Measurements from ENCODE around the gene HMCN2.
A peak's percentile ranks its signal among the peaks of the same experiment; 100 is the strongest.

The HMCN2 gene

DNA sequence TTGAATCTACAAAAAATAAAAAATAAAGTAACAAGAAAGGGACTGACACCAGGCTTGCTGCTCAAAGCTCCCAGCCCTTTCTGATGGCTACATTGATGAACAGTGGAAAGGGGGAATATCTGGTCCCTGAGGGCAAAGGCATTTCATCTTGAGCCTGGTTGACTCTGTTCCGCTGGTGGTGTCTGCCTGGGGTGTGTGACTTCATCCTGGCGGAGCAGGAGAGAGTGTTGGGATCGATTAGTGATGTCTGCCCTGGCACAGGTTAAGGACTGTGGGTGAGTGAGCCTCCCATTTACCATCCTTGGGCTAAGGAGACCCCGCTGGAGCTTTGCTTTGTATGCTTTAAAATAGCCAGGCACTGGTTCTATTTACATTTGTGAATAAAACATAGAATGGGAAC, 122.3 kb downstream of the HMCN2 start:
- Histone ChIP-seq H2BK5ac (ENCODE audit: low read length) (no peak overlapping the region), H3K36me3 (replicated peaks in 1 of 2; ENCODE audit: control insufficient read depth in 2 of 2, insufficient read depth in 2 of 2, low read length in 2 of 2) (no peaks in the 10 kb centered on the region), H2BK15ac (ENCODE audit: low read length) (no peak overlapping the region), H2BK120ac (ENCODE audit: low read depth, low read length) (no peak overlapping the region), H4K91ac (ENCODE audit: low read depth, low read length, poor library complexity) (no peak overlapping the region), H3K18ac (ENCODE audit: low read length) (no peak overlapping the region), H3K4ac (ENCODE audit: low read length) (no peak overlapping the region), H3K9ac (ENCODE audit: low read depth, low read length, poor library complexity) (no peak overlapping the region), H4K8ac (ENCODE audit: low read depth, low read length) (no peak overlapping the region), H3K27ac (replicated peaks; ENCODE audit: low read length) (no peak overlapping the region), H3K27me3 (ENCODE audit: control insufficient read depth in 3 of 3, insufficient read depth in 3 of 3, low read depth in 1 of 3, low read length in 3 of 3) (peaks cover 0 to 42% (median 0%) of the 10 kb centered on the region in 3 experiments), H3K79me1 (ENCODE audit: low read depth, low read length) (no peaks in the 10 kb centered on the region), H3K4me1 (ENCODE audit: control insufficient read depth in 2 of 2, insufficient read depth in 1 of 2, low read depth in 1 of 2, low read length in 2 of 2) (peaks cover 0 to 8% of the 10 kb centered on the region in 2 donors), H2AK5ac (ENCODE audit: low read depth, low read length) (peak overlapping the region; percentile 33), H2AFZ (ENCODE audit: low read length) (no peak overlapping the region), H3K9me3 (replicated peaks in 1 of 2; ENCODE audit: control insufficient read depth in 2 of 2, insufficient read depth in 1 of 2, low read depth in 1 of 2, low read length in 2 of 2) (no peaks in the 10 kb centered on the region), H3K23ac (ENCODE audit: low read depth, low read length, poor library complexity) (no peak overlapping the region), H2BK12ac (ENCODE audit: low read length) (no peak overlapping the region), H3K4me2 (ENCODE audit: insufficient read depth, low read length, poor library complexity, severe bottlenecking) (no peak overlapping the region), H3K14ac (ENCODE audit: low read length) (no peak overlapping the region), H3K4me3 (ENCODE audit: low read length in 2 of 2) (no peak overlapping the region)
- no CpG with 5 or more reads among the region's 4 CpGs for WGBS, 2 donors (ENCODE audit: extremely low coverage in 2 of 2, insufficient read length in 2 of 2, insufficient replicate concordance in 1 of 2)
- no peak for DNase-seq (ENCODE audit: low spot score)

DNA sequence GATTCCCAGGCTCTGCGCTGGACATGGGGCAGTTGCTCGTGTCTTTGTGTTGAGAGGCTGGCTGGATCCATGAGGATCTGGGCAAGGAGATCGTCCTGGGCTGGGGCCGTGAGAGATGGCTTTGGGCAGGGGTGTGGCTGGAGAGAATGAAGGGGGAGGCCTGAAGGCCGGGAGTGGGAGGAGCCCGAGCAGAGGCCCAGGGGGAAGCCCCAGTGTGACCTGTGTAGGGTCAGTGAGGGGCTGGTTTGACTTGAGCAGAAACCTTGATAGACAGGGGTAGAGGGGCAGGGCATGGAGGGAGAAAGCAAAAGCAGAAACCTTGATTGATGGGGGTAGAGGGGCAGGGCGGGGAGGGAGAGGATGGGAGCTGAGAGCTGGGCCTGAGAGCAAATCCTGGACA, 124.8 kb downstream of the HMCN2 start:
- H3K4ac ChIP-seq (ENCODE audit: low read length): no peak overlapping the region
- H4K8ac ChIP-seq (ENCODE audit: low read depth, low read length): no peak overlapping the region
- H2BK120ac ChIP-seq (ENCODE audit: low read depth, low read length): no peak overlapping the region
- no peak overlapping the region for H2BK5ac ChIP-seq (ENCODE audit: low read length)
- no peak overlapping the region for H3K23ac ChIP-seq (ENCODE audit: low read depth, low read length, poor library complexity)
- no peak overlapping the region for H2BK12ac ChIP-seq (ENCODE audit: low read length)
- no peaks in the 10 kb centered on the region for H3K9me3 ChIP-seq (replicated peaks in 1 of 2; ENCODE audit: control insufficient read depth in 2 of 2, insufficient read depth in 1 of 2, low read depth in 1 of 2, low read length in 2 of 2)
- peaks cover 0 to 20% (median 0%) of the 10 kb centered on the region in 3 experiments for H3K27me3 ChIP-seq (ENCODE audit: control insufficient read depth in 3 of 3, insufficient read depth in 3 of 3, low read depth in 1 of 3, low read length in 3 of 3)
- H2AK5ac ChIP-seq (ENCODE audit: low read depth, low read length): no peak overlapping the region
- no peak for DNase-seq (ENCODE audit: low spot score)
- no peak overlapping the region for H3K4me2 ChIP-seq (ENCODE audit: insufficient read depth, low read length, poor library complexity, severe bottlenecking)
- H3K4me1 ChIP-seq (ENCODE audit: control insufficient read depth in 2 of 2, insufficient read depth in 1 of 2, low read depth in 1 of 2, low read length in 2 of 2): peaks cover 0 to 11% of the 10 kb centered on the region in 2 donors
- WGBS, 2 donors (ENCODE audit: extremely low coverage in 2 of 2, insufficient read length in 2 of 2, insufficient replicate concordance in 1 of 2): no CpG with 5 or more reads among the region's 7 CpGs
- peak overlapping the region; percentile 82 for H2BK15ac ChIP-seq (ENCODE audit: low read length)
- no peak overlapping the region for H2AFZ ChIP-seq (ENCODE audit: low read length)
- no peak overlapping the region for H4K91ac ChIP-seq (ENCODE audit: low read depth, low read length, poor library complexity)
- no peaks in the 10 kb centered on the region for H3K79me1 ChIP-seq (ENCODE audit: low read depth, low read length)
- H3K18ac ChIP-seq (ENCODE audit: low read length): peak overlapping the region; percentile 94
- no peaks in the 10 kb centered on the region for H3K36me3 ChIP-seq (replicated peaks in 1 of 2; ENCODE audit: control insufficient read depth in 2 of 2, insufficient read depth in 2 of 2, low read length in 2 of 2)
- H3K4me3 ChIP-seq (ENCODE audit: low read length in 2 of 2): no peak overlapping the region
- no peak overlapping the region for H3K27ac ChIP-seq (replicated peaks; ENCODE audit: low read length)
- H3K9ac ChIP-seq (ENCODE audit: low read depth, low read length, poor library complexity): no peak overlapping the region
- peak overlapping the region; percentile 89 for H3K14ac ChIP-seq (ENCODE audit: low read length)

DNA sequence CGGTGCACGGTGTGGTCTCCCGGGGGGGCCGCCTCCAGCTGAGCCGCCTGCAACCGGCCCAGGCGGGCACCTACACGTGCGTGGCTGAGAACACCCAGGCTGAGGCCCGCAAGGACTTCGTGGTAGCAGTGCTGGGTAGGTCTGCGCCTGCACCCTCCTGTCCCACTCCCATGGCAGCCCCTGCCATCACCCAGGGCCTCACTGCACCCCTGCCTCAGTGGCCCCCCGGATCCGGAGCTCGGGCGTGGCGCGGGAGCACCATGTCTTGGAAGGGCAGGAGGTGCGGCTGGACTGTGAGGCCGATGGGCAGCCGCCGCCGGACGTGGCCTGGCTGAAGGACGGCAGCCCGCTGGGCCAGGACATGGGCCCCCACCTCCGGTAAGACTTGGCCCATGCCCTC, 125.4 kb downstream of the HMCN2 start:
- no CpG with 5 or more reads among the region's 27 CpGs for WGBS, 2 donors (ENCODE audit: extremely low coverage in 2 of 2, insufficient read length in 2 of 2, insufficient replicate concordance in 1 of 2)

DNA sequence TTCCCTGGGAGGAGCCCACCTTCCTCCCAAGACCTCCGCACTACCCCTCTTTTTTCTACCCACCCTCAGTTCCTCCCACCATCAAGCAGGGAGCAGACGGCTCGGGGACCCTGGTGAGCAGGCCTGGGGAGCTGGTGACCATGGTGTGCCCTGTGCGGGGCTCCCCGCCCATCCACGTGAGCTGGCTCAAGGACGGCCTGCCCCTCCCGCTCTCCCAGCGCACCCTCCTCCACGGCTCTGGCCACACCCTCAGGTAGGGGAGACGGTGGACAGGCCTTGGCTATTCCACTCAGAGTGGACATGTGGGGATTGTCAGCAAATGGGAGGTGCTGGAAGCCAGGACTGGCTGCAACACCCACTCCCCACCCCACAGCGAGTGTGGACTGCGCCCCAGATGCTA, 126.3 kb downstream of the HMCN2 start:
- no CpG with 5 or more reads among the region's 13 CpGs for WGBS, 2 donors (ENCODE audit: extremely low coverage in 2 of 2, insufficient read length in 2 of 2, insufficient replicate concordance in 1 of 2)
- no peaks in the 10 kb centered on the region for H3K79me1 ChIP-seq (ENCODE audit: low read depth, low read length)
- peak overlapping the region; percentile 97 for H2BK12ac ChIP-seq (ENCODE audit: low read length)
- no peak overlapping the region for H3K4ac ChIP-seq (ENCODE audit: low read length)
- H4K91ac ChIP-seq (ENCODE audit: low read depth, low read length, poor library complexity): peak overlapping the region; percentile 3
- peak overlapping the region; percentile 5 for H3K23ac ChIP-seq (ENCODE audit: low read depth, low read length, poor library complexity)
- no peak overlapping the region for H2BK5ac ChIP-seq (ENCODE audit: low read length)
- no peak overlapping the region for H2BK120ac ChIP-seq (ENCODE audit: low read depth, low read length)
- H3K27me3 ChIP-seq (ENCODE audit: control insufficient read depth in 3 of 3, insufficient read depth in 3 of 3, low read depth in 1 of 3, low read length in 3 of 3): peaks cover 0 to 10% (median 0%) of the 10 kb centered on the region in 3 experiments
- peak overlapping the region; percentile 61 for H2AK5ac ChIP-seq (ENCODE audit: low read depth, low read length)
- DNase-seq (ENCODE audit: low spot score): no peak
- no peak overlapping the region for H4K8ac ChIP-seq (ENCODE audit: low read depth, low read length)
- H3K18ac ChIP-seq (ENCODE audit: low read length): peak overlapping the region; percentile 51
- H3K4me3 ChIP-seq (ENCODE audit: low read length in 2 of 2): no peak overlapping the region
- no peaks in the 10 kb centered on the region for H3K36me3 ChIP-seq (replicated peaks in 1 of 2; ENCODE audit: control insufficient read depth in 2 of 2, insufficient read depth in 2 of 2, low read length in 2 of 2)
- H3K4me2 ChIP-seq (ENCODE audit: insufficient read depth, low read length, poor library complexity, severe bottlenecking): no peak overlapping the region
- H2AFZ ChIP-seq (ENCODE audit: low read length): no peak overlapping the region
- no peak overlapping the region for H3K9ac ChIP-seq (ENCODE audit: low read depth, low read length, poor library complexity)
- peak overlapping the region; percentile 56 for H3K14ac ChIP-seq (ENCODE audit: low read length)
- peak overlapping the region; percentile 99 for H2BK15ac ChIP-seq (ENCODE audit: low read length)
- no peak overlapping the region for H3K27ac ChIP-seq (replicated peaks; ENCODE audit: low read length)
- H3K9me3 ChIP-seq (replicated peaks in 1 of 2; ENCODE audit: control insufficient read depth in 2 of 2, insufficient read depth in 1 of 2, low read depth in 1 of 2, low read length in 2 of 2): no peaks in the 10 kb centered on the region
- H3K4me1 ChIP-seq (ENCODE audit: control insufficient read depth in 2 of 2, insufficient read depth in 1 of 2, low read depth in 1 of 2, low read length in 2 of 2): peaks cover 0 to 11% of the 10 kb centered on the region in 2 donors

More for the DNA sequence above, 125.4 kb downstream of the HMCN2 start:
- no peaks in the 10 kb centered on the region for H3K79me1 ChIP-seq (ENCODE audit: low read depth, low read length)
- H2BK120ac ChIP-seq (ENCODE audit: low read depth, low read length): peak overlapping the region; percentile 79
- H3K27me3 ChIP-seq (ENCODE audit: control insufficient read depth in 3 of 3, insufficient read depth in 3 of 3, low read depth in 1 of 3, low read length in 3 of 3): peaks cover 0 to 14% (median 0%) of the 10 kb centered on the region in 3 experiments
- peak overlapping the region; percentile 97 for H2AK5ac ChIP-seq (ENCODE audit: low read depth, low read length)
- H2BK15ac ChIP-seq (ENCODE audit: low read length): peak overlapping the region; percentile 99
- peak overlapping the region; percentile 83 for H4K91ac ChIP-seq (ENCODE audit: low read depth, low read length, poor library complexity)
- H3K9ac ChIP-seq (ENCODE audit: low read depth, low read length, poor library complexity): peak overlapping the region; percentile 57
- H3K4me1 ChIP-seq (ENCODE audit: control insufficient read depth in 2 of 2, insufficient read depth in 1 of 2, low read depth in 1 of 2, low read length in 2 of 2): peaks cover 0 to 11% of the 10 kb centered on the region in 2 donors
- H3K4me2 ChIP-seq (ENCODE audit: insufficient read depth, low read length, poor library complexity, severe bottlenecking): no peak overlapping the region
- no peaks in the 10 kb centered on the region for H3K9me3 ChIP-seq (replicated peaks in 1 of 2; ENCODE audit: control insufficient read depth in 2 of 2, insufficient read depth in 1 of 2, low read depth in 1 of 2, low read length in 2 of 2)
- no peak for DNase-seq (ENCODE audit: low spot score)
- no peak overlapping the region for H4K8ac ChIP-seq (ENCODE audit: low read depth, low read length)
- H3K27ac ChIP-seq (replicated peaks; ENCODE audit: low read length): no peak overlapping the region
- H3K4ac ChIP-seq (ENCODE audit: low read length): peak overlapping the region; percentile 96
- H3K36me3 ChIP-seq (replicated peaks in 1 of 2; ENCODE audit: control insufficient read depth in 2 of 2, insufficient read depth in 2 of 2, low read length in 2 of 2): no peaks in the 10 kb centered on the region
- peak overlapping the region; percentile 94 for H3K18ac ChIP-seq (ENCODE audit: low read length)
- H3K23ac ChIP-seq (ENCODE audit: low read depth, low read length, poor library complexity): no peak overlapping the region
- H3K14ac ChIP-seq (ENCODE audit: low read length): peak overlapping the region; percentile 89
- H2BK5ac ChIP-seq (ENCODE audit: low read length): peak overlapping the region; percentile 85
- no peak overlapping the region for H3K4me3 ChIP-seq (ENCODE audit: low read length in 2 of 2)
- no peak overlapping the region for H2AFZ ChIP-seq (ENCODE audit: low read length)
- peak overlapping the region; percentile 97 for H2BK12ac ChIP-seq (ENCODE audit: low read length)
